ENCODE data around the gene PID1. TPM values are rescaled to one million over a fixed set of nuclear protein-coding genes. Genes with fewer than 3 reads are reported as not detected.

Gene PID1
- total RNA-seq, 4 donors from 2014 or later, result 1.0 to 33.0 (median 8.4) TPM

GRCh38 chr2:228987441-228988155 is 283.5 kb downstream of the PID1 start:
- Histone ChIP-seq H3K4me1 (no peaks in the 10 kb centered on the region), H3K9me3 (peaks cover 0 to 3% (median 0%) of the 10 kb centered on the region in 3 donors), H3K27me3 (no peaks in the 10 kb centered on the region), H3K4me3 (no peak overlapping the region), H3K36me3 (no peaks in the 10 kb centered on the region), H3K27ac (no peak overlapping the region)
- 58 to 74% methylated on average over 2 of the region's 2 CpGs for WGBS, 2 donors
- DNase-seq, result no peak
- intact Hi-C loops (cut with DNase I), result no loop called here
- no peak for TF ChIP-seq CTCF (IDR thresholded peaks at IDR 0.05)
- TF ChIP-seq POLR2A (IDR thresholded peaks at IDR 0.05), result no peak

- no peak overlapping the region for H3K4me3 ChIP-seq
- WGBS, 2 donors, result 23 to 69% methylated on average over 1 of the region's 1 CpG
- intact Hi-C loops (cut with DNase I), result no loop called here
- H3K27ac ChIP-seq, result no peak overlapping the region
- no peaks in the 10 kb centered on the region for H3K36me3 ChIP-seq
- no peaks in the 10 kb centered on the region for H3K4me1 ChIP-seq
- no peaks in the 10 kb centered on the region for H3K9me3 ChIP-seq
- H3K27me3 ChIP-seq, result no peaks in the 10 kb centered on the region
- DNase-seq, result no peak
- TF ChIP-seq CTCF (IDR thresholded peaks at IDR 0.05) (no peak), POLR2A (IDR thresholded peaks at IDR 0.05) (no peak)
Measured at GRCh38 chr2:228986961-228987360, 284.1 kb downstream of the PID1 start.

DNA sequence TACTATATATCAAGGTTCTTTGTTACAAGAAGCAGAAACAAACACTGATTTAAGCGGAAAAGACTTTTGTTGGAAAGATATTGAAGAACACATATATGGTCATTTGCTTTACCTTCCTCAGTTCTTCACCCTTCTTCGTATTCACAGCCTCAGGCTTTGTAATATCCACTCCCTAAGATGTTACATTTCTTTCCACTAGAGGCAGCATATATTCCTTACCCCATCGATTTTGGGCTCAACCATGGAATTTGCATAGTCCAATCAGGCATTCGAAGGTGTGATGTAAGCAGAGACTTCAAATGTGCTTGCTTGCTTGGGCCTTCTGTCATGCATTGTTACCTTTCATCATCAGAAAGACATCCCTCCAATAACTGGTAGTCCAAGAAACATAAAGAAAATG is 287.4 kb downstream of the PID1 start:
- intact Hi-C loops (cut with DNase I), result no loop called here

DNA sequence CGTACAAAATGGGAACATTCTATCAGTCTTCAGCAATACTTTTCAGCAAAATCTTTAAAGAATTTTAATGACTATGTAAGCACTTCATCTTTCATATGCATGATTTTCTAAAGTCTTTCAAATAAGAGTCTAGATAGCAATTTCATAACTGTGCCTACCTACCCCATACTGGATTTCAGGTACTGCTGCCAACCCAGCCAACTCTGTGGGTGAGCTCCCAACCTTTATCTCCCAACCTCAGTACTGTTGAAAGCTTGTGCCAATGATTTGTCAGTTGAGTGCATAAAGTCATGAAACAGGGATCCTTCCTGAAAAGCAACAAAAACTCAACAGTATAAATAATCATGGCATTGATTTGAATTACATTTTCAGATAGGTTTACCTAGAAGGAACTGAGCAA is 296.9 kb downstream of the PID1 start:
- intact Hi-C loops (cut with DNase I), result no loop called here
- no peaks in the 10 kb centered on the region for H3K4me1 ChIP-seq
- H3K27me3 ChIP-seq, result no peaks in the 10 kb centered on the region
- 58 to 63% methylated on average over 1 of the region's 1 CpG for WGBS, 2 donors
- no peaks in the 10 kb centered on the region for H3K9me3 ChIP-seq
- no peak overlapping the region for H3K27ac ChIP-seq
- DNase-seq, result no peak
- TF ChIP-seq POLR2A (IDR thresholded peaks at IDR 0.05) (no peak), CTCF (IDR thresholded peaks at IDR 0.05) (no peak)
- H3K36me3 ChIP-seq, result no peaks in the 10 kb centered on the region
- H3K4me3 ChIP-seq, result no peak overlapping the region

More for the DNA sequence above, 287.4 kb downstream of the PID1 start:
- Histone ChIP-seq H3K4me3 (no peak overlapping the region), H3K27ac (no peak overlapping the region), H3K9me3 (peaks cover 0 to 8% (median 0%) of the 10 kb centered on the region in 3 donors), H3K36me3 (no peaks in the 10 kb centered on the region), H3K27me3 (no peaks in the 10 kb centered on the region), H3K4me1 (no peaks in the 10 kb centered on the region)
- no peak for TF ChIP-seq CTCF (IDR thresholded peaks at IDR 0.05)
- TF ChIP-seq POLR2A (IDR thresholded peaks at IDR 0.05), result no peak
- 69 to 72% methylated on average over 4 of the region's 4 CpGs for WGBS, 2 donors
- no peak for DNase-seq

Small RNA genes lying within 50 kb of the gene (small RNA-seq; reads per million reads assigned to genes)
- 0 reads per million in 4 donors for gene RN7SKP283

All from esophagus squamous epithelium (tissue), 5 donors.